GM19240 (cell line): Measurements from ENCODE around the gene NAA25.
"Not testable (repeated sequence)": the region's sequence is repeated elsewhere in the genome, so short reads cannot be mapped to it uniquely, and the experiment has no call there.

Experiments
- DNase-seq: peaks from one replicate; pipeline ENCODE4 v3.0.0; 2011; ENCODE audit warnings: low spot score; ENCODE audit not compliant: insufficient read length

Gene NAA25

DNA sequence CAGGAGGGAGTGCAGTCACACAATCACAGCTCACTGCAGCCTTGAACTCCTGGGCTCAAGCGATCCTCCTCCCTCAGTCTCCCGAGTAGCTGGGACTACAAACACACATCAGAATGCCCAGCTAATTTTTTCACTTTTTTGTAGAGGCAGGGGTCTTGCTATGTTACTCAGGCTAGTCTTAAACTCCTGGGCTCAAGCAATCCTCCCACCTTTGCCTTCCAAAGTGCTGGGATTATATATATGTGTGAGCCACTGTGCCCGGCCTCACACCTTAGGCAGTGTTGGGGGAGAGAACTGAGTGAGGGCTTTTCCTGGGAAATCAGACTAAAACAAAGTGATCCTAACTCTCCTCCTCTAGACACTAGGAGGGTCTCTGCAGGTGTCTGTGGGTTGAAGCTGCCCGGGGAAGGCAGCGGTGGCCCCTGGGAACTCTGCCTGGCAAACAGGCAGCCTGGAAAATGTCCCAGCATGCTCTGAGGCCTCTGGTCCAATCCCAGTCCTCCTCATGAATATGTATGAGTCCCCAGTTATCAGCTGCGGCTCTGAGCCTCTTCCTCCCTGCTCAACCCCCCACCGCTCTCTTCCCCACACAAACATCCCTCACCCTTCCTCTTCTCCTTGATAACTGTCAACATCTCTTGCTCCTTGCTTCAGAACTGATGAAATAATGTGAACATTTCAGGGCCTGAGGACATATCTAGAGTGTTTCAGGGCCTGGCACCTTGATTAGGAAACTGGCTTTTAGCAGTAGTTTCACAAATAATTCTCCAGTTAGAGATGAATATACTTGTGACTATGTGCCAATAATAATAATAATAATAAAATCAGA is 7.9 kb upstream of the NAA25 start:
- DNase-seq: no peak

DNA sequence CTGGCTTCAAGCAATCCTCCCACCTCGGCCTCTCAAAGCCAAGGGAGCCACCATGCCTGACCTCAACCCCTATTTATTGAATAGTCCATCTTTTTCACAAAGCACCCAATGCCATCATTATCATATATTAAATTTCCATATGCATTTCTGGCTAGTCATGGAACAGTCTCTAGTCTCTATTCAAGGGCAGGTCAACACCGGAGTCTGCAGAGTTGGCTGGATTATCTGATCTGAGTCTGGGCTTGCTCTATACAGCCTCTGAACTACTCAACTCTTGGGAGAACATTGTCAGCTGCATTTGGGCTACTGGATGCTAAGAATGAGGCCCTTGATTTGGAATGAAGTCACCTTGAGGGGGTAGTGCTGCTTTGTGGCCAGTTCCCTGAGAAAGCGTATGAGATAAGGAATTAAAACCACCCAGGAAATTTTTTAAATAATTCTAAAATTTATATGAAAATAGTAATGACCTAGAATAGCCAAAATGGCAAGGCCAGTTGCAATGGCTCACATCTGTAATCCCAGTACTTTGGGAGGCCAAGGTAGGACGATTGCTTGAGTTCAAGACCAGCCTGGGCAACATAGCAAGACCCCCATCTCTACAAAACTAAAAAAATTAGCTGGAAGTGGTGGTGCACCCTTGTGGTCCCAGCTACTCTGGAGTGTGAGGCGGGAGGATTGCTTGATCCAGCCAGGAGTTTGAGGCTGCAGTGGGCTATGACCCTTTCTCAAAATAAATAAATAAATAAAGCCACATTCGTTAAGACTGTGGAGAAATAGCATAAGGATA is 6.9 kb upstream of the NAA25 start:
- no peak for DNase-seq

DNA sequence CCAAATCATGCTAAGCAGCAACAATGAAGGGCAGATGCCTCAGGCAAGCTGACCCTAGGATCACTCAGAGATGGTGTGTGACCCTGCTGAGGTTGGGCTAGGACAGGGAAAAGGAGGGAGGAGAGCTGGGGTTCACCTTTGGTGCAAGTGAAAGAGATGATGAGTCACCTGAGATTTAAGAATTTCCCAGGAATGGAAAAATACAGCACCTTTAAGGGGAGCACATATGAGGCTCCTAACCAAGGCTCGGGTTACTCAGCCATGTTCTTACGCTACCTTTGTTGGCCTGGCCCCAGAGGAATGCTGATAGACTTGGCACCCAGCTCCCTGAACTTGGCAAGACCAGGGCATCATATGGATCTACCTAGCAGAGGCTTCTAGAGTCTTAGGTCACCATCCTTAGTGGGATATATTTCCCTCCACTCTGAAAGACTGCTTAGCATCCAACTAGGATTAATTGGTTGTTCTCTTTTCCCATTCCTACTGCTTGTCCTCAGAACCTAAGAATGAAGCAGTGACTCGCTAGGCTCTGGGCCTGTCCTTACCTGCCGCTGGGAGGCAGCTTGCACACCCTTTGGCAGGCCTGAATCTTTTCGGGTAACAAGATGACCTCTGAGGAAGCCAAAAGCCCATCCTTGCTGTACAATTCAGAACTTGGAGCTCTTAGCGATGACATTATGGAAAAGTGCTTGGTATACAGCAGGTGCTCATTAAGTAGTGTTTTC is 4.0 kb upstream of the NAA25 start:
- no peak for DNase-seq

DNA sequence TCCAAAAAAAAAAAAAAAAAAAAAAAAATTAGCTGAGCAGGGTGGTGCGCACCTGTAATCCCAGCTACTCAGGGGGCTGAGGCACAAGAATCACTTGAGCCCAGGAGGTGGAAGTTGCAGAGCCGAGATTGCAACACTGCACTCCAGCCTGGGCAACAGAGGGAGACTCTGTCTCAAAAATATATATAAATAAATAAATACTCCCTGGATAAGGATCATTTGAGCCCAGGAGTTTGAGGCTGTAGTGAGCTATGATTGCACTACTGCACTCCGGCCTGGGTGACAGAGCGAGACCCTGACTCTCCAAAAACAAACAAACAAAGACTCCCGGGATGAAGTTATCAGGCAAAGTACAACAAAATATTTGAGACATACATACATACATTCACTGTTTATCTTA is 3.3 kb upstream of the NAA25 start:
- no peak for DNase-seq

DNA sequence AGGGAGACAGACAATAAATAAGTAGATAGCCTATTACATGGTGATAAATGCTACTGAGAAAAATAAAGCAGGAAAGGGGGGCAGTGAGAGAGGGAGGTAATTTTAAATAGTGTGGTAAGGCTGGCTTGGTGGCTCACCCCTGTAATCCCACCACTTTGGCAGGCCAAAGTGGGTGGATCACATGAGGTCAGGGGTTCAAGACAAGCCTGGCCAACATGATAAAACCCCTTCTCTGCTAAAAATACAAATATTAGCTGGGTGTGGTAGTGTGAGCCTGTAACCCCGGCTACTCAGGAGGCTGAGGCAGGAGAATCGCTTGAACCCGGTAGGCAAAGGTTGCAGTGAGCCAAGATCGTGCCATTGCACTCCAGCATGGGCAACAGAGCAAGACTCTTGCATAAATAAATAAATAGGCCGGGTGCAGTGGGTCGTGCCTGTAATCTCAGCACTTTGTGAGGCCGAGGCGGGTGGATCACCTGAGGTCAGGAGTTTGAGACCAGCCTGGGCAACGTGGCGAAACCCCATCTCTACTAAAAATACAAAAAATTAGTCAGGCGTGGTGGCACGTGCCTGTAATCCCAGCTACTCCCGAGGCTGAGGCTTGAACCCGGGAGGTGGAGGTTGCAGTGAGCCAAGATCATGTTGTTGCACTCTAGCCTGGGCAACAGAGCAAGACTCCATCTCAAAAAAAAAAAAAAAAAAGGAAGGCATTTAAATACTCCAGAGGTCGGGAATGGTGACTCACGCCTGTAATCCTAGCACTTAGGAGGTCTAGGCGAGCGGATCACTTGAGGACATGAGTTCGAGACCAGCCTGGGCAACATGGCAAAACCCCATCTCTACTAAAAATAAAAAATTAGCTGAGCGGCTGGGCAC is 2.4 kb upstream of the NAA25 start:
- DNase-seq: not testable (repeated sequence)

DNA sequence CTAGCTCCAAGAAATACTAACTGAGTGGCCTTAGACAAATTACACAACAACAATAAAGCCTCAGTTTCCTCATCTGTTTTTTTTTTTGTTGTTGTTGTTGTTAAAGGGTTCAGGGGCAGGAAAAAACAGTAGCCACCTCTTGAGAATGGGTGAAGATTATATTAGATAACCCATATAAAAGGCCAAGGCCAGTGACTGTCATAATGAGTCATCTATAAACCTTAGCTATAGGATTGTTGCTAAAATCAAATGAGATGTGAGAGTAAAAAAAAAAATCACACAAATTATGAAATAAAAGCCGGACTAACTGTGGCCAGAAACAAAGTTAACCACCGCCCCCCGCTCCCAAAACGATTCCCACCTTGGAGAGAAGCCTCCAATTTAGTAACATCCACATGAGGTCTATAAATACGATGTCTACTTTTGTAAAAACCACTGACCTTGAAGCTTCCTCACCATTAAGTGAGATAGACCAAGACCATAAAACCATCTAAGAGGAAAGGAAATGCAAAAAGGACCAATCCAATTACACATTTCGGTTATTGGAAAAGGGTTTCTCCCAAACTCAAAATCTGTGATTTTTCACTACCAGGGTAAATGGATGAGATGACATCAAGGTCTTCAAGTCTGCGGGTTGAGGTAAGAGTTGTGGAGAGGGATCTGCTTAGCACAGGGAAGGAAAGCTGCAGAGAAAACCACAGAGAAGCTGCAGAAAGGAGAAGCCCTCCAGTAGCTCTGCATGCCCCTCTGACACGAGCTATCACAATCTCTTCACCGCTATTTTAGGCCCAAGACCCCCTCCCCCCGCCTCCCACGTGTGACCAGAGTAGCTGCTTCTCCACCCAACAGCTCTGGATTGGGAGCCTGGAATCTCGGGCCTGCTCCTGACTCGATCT is 1.0 kb downstream of the NAA25 start:
- no peak for DNase-seq

DNA sequence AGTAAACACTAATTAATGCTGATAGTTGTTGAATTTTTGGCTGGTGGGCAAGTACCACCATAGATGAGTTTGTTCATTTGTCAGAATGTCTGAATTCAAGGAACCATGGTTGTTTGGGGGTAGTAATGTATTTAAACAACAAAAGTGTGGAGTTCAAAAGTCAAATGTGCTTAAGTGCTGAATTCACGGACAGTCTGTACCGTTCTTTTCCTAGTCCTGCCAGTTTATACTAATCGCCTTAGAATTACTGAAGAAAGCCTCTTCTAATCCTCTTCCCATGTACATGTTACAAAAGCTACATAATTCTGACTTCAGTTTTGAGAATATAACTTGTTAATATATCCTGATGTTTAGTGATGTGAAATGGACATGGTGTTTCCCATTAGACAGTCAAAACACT is 2.7 kb downstream of the NAA25 start:
- DNase-seq: no peak

GRCh38 chr12:112103758-112104503 is 4.7 kb downstream of the NAA25 start:
- no peak for DNase-seq

GRCh38 chr12:112102746-112103145 is 5.8 kb downstream of the NAA25 start:
- DNase-seq: not testable (repeated sequence)

- DNase-seq: no peak
Measured at GRCh38 chr12:112102127-112102526, 6.5 kb downstream of the NAA25 start.

DNA sequence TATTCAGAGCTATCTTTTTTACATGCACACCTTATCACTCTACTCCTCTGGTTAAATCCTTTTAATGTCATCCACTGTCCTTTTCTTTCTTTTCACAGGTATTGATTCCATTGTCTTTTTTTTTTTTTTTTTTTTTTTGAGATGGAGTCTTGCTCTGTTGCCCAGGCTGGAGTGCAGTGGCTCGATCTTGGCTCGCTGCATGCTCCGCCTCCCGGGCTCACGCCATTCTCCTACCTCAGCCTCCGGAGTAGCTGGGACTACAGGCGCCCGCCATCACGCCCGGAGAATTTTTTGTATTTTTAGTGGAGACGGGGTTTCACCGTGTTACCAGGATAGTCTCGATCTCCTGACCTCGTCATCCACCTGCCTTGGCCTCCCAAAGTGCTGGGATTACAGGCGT is 8.1 kb downstream of the NAA25 start:
- DNase-seq: not testable (repeated sequence)

DNA sequence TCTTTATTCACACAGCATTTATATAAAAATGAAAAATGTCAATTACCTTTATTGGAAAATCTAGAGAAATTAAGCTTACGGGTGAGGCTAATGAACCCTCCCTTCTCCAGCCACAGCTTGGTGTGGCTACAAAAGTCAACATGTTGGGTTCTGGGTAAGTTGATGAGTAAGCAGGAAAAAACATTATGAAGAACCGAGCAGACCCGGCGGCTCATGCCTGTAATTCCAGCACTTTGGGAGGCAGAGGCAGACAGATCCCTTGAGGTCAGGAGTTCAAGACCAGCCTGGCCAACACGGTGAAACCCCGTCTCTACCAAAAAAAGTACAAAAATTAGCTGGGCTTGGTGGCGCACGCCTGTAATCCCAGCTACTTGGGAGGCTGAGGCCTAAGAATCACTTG is 10.9 kb downstream of the NAA25 start:
- DNase-seq: no peak

DNA sequence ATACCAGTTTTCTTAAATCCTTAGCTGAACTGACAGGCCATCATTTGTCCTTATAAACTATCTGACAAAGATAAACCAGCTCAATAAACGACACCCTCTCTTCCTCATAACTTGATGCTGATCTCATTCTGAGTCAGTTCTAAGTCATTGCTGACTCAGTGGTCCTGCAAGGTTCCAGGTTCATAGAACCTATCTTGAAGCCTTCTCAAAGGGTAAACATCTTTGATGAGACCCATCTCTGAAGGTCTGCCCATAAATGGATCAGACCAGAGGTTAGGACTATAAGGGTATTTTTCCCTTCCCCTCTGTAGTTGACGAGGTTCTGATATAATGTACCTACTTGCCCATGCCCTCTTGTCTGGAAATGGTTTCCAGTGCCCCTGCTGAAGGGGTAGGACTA is 11.9 kb downstream of the NAA25 start:
- DNase-seq: no peak

- peak; percentile 24 for DNase-seq
Measured at GRCh38 chr12:112096070-112096469, 12.5 kb downstream of the NAA25 start.

- DNase-seq: no peak
Measured at GRCh38 chr12:112091563-112091962, 17.0 kb downstream of the NAA25 start.

DNA sequence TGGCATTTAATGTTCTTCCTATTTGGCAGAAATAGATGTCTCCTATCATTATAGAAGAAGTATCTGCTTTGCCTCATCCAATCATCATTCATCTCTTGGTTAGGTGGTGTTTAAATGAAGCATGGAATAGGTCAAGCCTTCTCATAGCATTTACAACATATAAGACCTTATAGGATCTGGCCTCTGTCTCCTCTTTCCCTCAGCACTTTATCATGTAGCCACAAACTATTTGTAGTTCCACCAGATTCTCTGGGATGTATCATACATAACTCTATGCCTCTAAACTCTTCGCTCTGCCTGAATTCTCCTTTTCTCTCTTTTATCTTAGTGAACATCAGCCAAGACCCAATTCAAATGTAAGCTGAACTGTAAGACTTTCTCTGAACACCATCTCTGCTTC is 20.7 kb downstream of the NAA25 start:
- DNase-seq: no peak

GRCh38 chr12:112087055-112087850 is 21.3 kb downstream of the NAA25 start:
- no peak for DNase-seq

- DNase-seq: no peak
Measured at GRCh38 chr12:112066566-112066965, 42.0 kb downstream of the NAA25 start.

- no peak for DNase-seq
Measured at GRCh38 chr12:112063273-112063672, 45.3 kb downstream of the NAA25 start.
